ENCODE results near the gene FKBP11.

Gene FKBP11

GRCh38 chr12:48899651-48900050 lies 25.6 kb downstream of the FKBP11 start:
- ChIA-PET CTCF (interaction anchor here (0.8 to 7.8 kb wide), 10 partner anchors 9 to 97 kb away, joined by 3 to 144 read pairs (median 4); partner anchors contain the start of gene DDX23), POLR2A (no interaction called here)
- H3K4me3 ChIP-seq (ENCODE audit: low read depth, low read length) = no peak overlapping the region
- TF ChIP-seq CTCF (IDR thresholded peaks at IDR 0.05; ENCODE audit: insufficient read depth, low read length, missing control alignments) = no peak
- DNase-seq (ENCODE audit: low read depth, low spot score) = no peak

- no peak for TF ChIP-seq CTCF (IDR thresholded peaks at IDR 0.05; ENCODE audit: insufficient read depth, low read length, missing control alignments)
- no peak overlapping the region for H3K4me3 ChIP-seq (ENCODE audit: low read depth, low read length)
- POLR2A ChIA-PET = no interaction called here
- no peak for DNase-seq (ENCODE audit: low read depth, low spot score)
- CTCF ChIA-PET = interaction anchor here (0.7 to 3.1 kb wide), 9 partner anchors 10 to 102 kb away, joined by 3 to 28 read pairs (median 5); partner anchors contain the start of gene DDX23
Measured at GRCh38 chr12:48894271-48894670, 31.0 kb downstream of the FKBP11 start.

DNA sequence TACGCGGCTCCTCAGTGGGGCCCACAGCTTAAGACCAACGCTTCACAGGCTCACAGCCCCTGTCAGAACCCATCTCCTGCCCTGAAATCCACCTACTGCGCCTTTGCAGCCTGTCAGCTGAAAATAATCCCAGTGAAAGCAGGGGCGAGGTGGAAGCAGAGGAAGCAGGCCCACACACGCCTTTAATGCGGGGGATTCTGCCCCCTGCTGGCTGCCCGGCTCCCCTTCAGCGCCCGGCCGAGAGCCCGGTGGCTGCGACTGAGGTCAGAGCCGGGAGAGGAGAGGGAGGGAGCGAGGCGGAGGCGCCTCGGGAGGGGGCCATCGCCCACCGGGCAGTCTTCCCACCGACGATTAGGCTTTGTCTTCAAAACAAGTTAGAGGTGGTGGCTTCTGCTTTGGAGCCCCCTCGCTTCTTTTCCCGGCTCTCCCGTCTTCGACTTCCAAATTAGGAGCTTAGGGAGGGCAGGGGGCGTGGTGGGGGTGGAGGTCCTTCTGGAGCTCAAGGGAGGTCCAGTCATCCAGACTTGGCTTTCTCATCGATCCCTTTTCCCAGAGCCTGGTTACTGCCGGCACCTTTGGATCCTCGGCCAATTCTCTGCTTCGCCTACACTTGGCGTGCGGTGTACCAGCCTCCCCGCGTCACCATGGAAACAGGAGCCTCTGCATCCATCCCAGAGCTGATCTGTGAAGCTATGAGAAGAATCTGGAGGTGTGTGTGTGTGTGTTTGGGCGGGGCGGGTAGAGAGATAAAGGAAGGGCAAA lies 34.5 kb downstream of the FKBP11 start:
- peak; percentile 99 for TF ChIP-seq CTCF (IDR thresholded peaks at IDR 0.05; ENCODE audit: insufficient read depth, low read length, missing control alignments)
- peak overlapping the region; percentile 49 for H3K4me3 ChIP-seq (ENCODE audit: low read depth, low read length)
- ChIA-PET CTCF (interaction anchor here (0.7 to 16.2 kb wide), 38 partner anchors 10 to 177 kb away, joined by 3 to 852 read pairs (median 6); partner anchors contain the start of genes ARF3, DDX23, FKBP11 and RND1), POLR2A (interaction anchor here (0.7 kb wide), 1 partner anchor 25 kb away, joined by 3 read pairs; the partner anchor contains the start of gene RND1)
- DNase-seq (ENCODE audit: low read depth, low spot score) = no peak

DNA sequence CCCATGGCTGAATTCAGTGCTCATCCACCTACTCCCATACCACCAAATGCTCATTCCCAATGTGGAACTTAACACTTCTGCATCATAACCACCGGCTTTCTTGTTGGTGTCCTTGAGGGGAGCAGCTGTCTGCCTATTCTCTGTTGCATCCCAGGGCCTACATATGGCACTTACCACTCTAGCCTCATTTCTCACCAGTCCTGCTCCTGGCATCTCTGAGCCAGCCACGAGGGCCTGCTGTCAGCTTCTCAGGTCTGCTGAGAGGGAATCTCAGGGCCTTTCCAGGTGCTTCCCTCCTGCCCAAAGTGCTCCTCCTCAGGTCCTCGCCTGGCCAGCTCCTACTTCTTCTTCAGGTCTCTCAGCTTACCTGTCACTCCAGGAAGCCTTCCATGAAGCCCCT lies 35.6 kb downstream of the FKBP11 start:
- H3K4me3 ChIP-seq (ENCODE audit: low read depth, low read length) = no peak overlapping the region
- ChIA-PET CTCF (interaction anchor here (1.0 to 16.2 kb wide), 22 partner anchors 9 to 151 kb away, joined by 3 to 852 read pairs (median 13); partner anchors contain the start of genes DDN, DDX23, RND1 and WNT1), POLR2A (no interaction called here)
- DNase-seq (ENCODE audit: low read depth, low spot score) = no peak
- no peak for TF ChIP-seq CTCF (IDR thresholded peaks at IDR 0.05; ENCODE audit: insufficient read depth, low read length, missing control alignments)

DNA sequence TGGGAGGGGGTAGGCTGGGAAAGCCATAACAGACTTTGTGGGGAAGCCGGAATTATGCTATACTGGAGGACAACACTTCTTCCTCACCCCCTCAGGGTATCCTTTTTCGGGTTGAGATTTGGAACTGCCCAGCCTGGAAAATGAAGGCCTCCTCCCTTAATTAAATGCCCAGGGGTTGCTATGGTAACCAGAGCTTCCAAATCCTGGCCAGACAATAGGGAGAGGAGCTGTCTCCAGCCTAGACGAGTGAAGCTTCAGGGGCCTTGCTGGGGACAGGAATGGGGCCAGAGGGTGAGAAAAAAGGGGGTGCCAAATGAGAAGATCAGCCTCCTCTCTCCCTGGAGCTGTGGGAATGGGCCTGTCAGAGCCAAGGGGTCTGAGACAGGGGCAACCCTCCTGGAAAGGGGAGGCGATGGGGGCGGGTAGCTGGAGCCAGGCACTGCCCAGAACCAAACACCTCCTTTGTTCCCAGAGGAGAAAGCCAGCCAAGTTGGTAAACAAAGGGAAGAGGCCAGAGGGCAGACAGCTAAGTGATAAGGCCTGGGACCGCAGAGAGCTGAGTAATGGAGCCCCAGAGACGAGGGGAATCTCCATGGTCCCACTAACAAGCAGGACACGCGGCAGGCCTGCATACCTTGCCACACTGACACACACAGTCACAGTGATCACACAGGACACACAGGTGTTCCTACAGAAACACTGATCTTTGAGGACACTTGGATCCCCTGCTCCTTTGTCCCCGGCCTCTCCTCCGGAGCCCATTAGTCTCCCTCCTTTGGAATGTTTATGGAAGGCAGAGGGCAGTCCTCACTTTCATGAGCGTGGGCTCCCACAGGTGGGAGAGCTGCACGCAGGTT lies 41.8 kb downstream of the FKBP11 start:
- no peak for TF ChIP-seq CTCF (IDR thresholded peaks at IDR 0.05; ENCODE audit: insufficient read depth, low read length, missing control alignments)
- DNase-seq (ENCODE audit: low read depth, low spot score) = no peak
- H3K4me3 ChIP-seq (ENCODE audit: low read depth, low read length) = no peak overlapping the region
- ChIA-PET CTCF (interaction anchor here (1.1 to 16.2 kb wide), 7 partner anchors 7 to 113 kb away, joined by 4 to 852 read pairs (median 7); partner anchors contain the start of genes DDX23, FKBP11 and RND1), POLR2A (no interaction called here)

GRCh38 chr12:48882972-48883304 lies 42.4 kb downstream of the FKBP11 start:
- ChIA-PET POLR2A (no interaction called here), CTCF (interaction anchor here (1.1 to 16.2 kb wide), 8 partner anchors 8 to 114 kb away, joined by 3 to 852 read pairs (median 6); partner anchors contain the start of genes DDX23, FKBP11 and RND1)
- DNase-seq (ENCODE audit: low read depth, low spot score) = no peak
- H3K4me3 ChIP-seq (ENCODE audit: low read depth, low read length) = no peak overlapping the region
- no peak for TF ChIP-seq CTCF (IDR thresholded peaks at IDR 0.05; ENCODE audit: insufficient read depth, low read length, missing control alignments)

Measured in AG04449 (cell line).